ENCODE measurements around the gene MARCHF5. TPM values are rescaled to one million over a fixed set of nuclear protein-coding genes. Genes with fewer than 3 reads are reported as not detected.
A peak's percentile ranks its signal among the peaks of the same experiment; 100 is the strongest.

The MARCHF5 gene
- total RNA-seq (2021) (26.7 to 32.2 TPM (median 26.8 TPM) in 3 replicates), Bru-seq, nascent RNA (percentile 83 among the genes with signal in this experiment)
- long read RNA-seq, experiment 1, transcript MARCH5-201 (6 exons, 3,926 nt) = major isoform, 111 of 136 reads
- long read RNA-seq, experiment 1, partial matches to known transcripts = 10 of 136 reads
- long read RNA-seq, experiment 1, other reads (novel, unspliced or antisense) = 14 of 136 reads
- long read RNA-seq, experiment 2, transcript MARCH5-201 (6 exons, 3,926 nt) = major isoform, 34 of 54 reads
- long read RNA-seq, experiment 2, partial matches to known transcripts = 11 of 54 reads
- long read RNA-seq, experiment 2, other reads (novel, unspliced or antisense) = 9 of 54 reads
- long read RNA-seq, experiment 3, partial matches to known transcripts = 4 of 8 reads
- long read RNA-seq, experiment 3, other reads (novel, unspliced or antisense) = 1 of 8 reads

GRCh38 chr10:92290837-92291615, at the start of gene MARCHF5, which contains the start of gene CPEB3:
Gene MARCHF5, plus strand, starts transcription at chr10:92291167. Its CDS starts 328 bp downstream, at chr10:92291495.
Gene CPEB3, minus strand, starts transcription at chr10:92291078. Its CDS starts 50,728 bp downstream, at chr10:92240350.
- H3K36me3 Mint-ChIP-seq = 0 out of 2 replicates have a peak, but pooled peaks cover 8% of the 10 kb centered on the region
- CTCF ChIA-PET = interaction anchor here (0.6 to 3.2 kb wide), 31 partner anchors 9 to 1423 kb away, joined by 3 to 21 read pairs (median 4); partner anchors contain the start of gene EXOC6
- peak within 1 kb of the TSS; percentile 95 for H3K4me3 Mint-ChIP-seq
- peak; percentile 98 for ATAC-seq
- peak within 1 kb of the TSS; percentile 93 for H3K27ac Mint-ChIP-seq
- peaks cover 20% of the 10 kb centered on the region for H3K4me1 Mint-ChIP-seq
- DNase-seq (ENCODE audit: low spot score) = peak; percentile 98
- POLR2A ChIA-PET = interaction anchor here (0.6 to 1.2 kb wide), 8 partner anchors 13 to 203 kb away, joined by 3 to 8 read pairs (median 4); no protein-coding TSS in a partner anchor
- no peaks in the 10 kb centered on the region; the same call in 1 of the 2 replicates for H3K27me3 Mint-ChIP-seq (ENCODE audit: low read depth)
- no peaks in the 10 kb centered on the region for H3K9me3 Mint-ChIP-seq
- TF ChIP-seq RELA (CRISPR knock-in tag; IDR thresholded peaks at IDR 0.05; ENCODE audit: borderline replicate concordance) (no peak), FOXP4 (CRISPR knock-in tag; IDR thresholded peaks at IDR 0.05) (peak; percentile 80), FOXP1 (CRISPR knock-in tag; IDR thresholded peaks at IDR 0.05; ENCODE audit: borderline replicate concordance) (peak; percentile 80; the same call in 1 of the 2 replicates), USF1 (CRISPR knock-in tag; IDR thresholded peaks at IDR 0.05) (no peak), ZNF219 (CRISPR knock-in tag; IDR thresholded peaks at IDR 0.05; ENCODE audit: borderline replicate concordance) (peak; percentile 79; the same call in 1 of the 2 replicates), PREB (CRISPR knock-in tag; IDR thresholded peaks at IDR 0.05; ENCODE audit: borderline replicate concordance) (no peak), HMGA2 (CRISPR knock-in tag; IDR thresholded peaks at IDR 0.05) (no peak), CREM (CRISPR knock-in tag; IDR thresholded peaks at IDR 0.05) (peak; percentile 63; the same call in 1 of the 2 replicates), ZNF416 (CRISPR knock-in tag; IDR thresholded peaks at IDR 0.05) (no peak), E2F4 (CRISPR knock-in tag; IDR thresholded peaks at IDR 0.05; ENCODE audit: borderline replicate concordance, low read depth) (peak; percentile 44; the same call in 1 of the 2 replicates), ERG (CRISPR knock-in tag; IDR thresholded peaks at IDR 0.05) (no peak), SOX15 (CRISPR knock-in tag; IDR thresholded peaks at IDR 0.05) (no peak), NR2C2 (CRISPR knock-in tag; IDR thresholded peaks at IDR 0.05) (no peak), ELF4 (CRISPR knock-in tag; IDR thresholded peaks at IDR 0.05; ENCODE audit: low read depth) (no peak), FOXK1 (CRISPR knock-in tag; IDR thresholded peaks at IDR 0.05) (peak; percentile 62; the same call in 1 of the 2 replicates), NFATC4 (CRISPR knock-in tag; IDR thresholded peaks at IDR 0.05) (no peak), NFE2L1 (CRISPR knock-in tag; IDR thresholded peaks at IDR 0.05) (0 out of 2 replicates have a peak, but pooled peaks have one; percentile 40), ZMAT4 (CRISPR knock-in tag; IDR thresholded peaks at IDR 0.05) (no peak), ZNF532 (CRISPR knock-in tag; IDR thresholded peaks at IDR 0.05; ENCODE audit: borderline replicate concordance) (no peak), TCF7 (CRISPR knock-in tag; IDR thresholded peaks at IDR 0.05; ENCODE audit: low read depth) (no peak), CDX4 (CRISPR knock-in tag; IDR thresholded peaks at IDR 0.05; ENCODE audit: borderline replicate concordance) (no peak)
